OCI-LY3 (cell line): ENCODE measurements around the gene DMWD.

Experiments
- EZH2phosphoT487 ChIP-seq: fragments of 200-600 bp; shearing (Covaris generic); IDR thresholded peaks from 2 replicates; pipeline ENCODE4 v1.6.1; 2018; ENCODE audit warnings: antibody characterized with exemption, mixed run types, low read depth
- TF ChIP-seq, protein P1 (sequence below): fragments of 200-600, 300-600 bp; sonication (generic); IDR thresholded peaks from 2 replicates; pipeline ENCODE4 v1.5.1; 2014; ENCODE audit warnings: antibody characterized with exemption, low read length, low read depth

DNA sequence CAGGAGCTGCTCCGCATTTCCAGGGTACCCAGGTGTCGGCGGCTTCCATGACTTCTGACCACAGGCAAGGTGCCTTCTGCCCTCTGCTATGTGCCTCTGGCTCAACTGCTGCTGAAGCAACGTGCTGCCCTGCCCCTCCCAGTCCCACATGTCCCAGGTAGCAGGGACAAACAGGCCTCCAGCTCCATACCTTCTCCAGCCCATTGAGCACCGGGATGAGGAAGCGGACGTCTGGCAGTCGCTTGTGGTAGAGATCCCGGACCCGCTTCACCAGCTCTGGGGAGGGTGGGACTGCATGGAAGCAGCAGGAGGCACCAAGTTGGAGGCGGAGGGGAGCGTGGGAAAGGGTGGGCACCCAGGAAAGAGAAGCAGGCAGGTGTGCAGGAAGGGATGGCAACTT is 30.5 kb upstream of the DMWD start:
- TF ChIP-seq, protein P1, sequence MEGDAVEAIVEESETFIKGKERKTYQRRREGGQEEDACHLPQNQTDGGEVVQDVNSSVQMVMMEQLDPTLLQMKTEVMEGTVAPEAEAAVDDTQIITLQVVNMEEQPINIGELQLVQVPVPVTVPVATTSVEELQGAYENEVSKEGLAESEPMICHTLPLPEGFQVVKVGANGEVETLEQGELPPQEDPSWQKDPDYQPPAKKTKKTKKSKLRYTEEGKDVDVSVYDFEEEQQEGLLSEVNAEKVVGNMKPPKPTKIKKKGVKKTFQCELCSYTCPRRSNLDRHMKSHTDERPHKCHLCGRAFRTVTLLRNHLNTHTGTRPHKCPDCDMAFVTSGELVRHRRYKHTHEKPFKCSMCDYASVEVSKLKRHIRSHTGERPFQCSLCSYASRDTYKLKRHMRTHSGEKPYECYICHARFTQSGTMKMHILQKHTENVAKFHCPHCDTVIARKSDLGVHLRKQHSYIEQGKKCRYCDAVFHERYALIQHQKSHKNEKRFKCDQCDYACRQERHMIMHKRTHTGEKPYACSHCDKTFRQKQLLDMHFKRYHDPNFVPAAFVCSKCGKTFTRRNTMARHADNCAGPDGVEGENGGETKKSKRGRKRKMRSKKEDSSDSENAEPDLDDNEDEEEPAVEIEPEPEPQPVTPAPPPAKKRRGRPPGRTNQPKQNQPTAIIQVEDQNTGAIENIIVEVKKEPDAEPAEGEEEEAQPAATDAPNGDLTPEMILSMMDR = no peak
- TF ChIP-seq EZH2phosphoT487 = no peak
